WERI-Rb-1 (cell line): ENCODE data around the gene SASH1.

Experiments
- DNase-seq: peaks from one replicate; pipeline ENCODE4 v3.0.0-alpha.2; 2020
- H3K27ac ChIP-seq: fragments of 250-450 bp; sonication (Bioruptor Pico); 2 replicates; pipeline ENCODE4 v1.5.1; 2020; ENCODE audit warnings: mild to moderate bottlenecking, moderate library complexity
- H3K27me3 ChIP-seq: fragments of 250-450 bp; sonication (Bioruptor Pico); 2 replicates; pipeline ENCODE4 v1.5.1; 2021; ENCODE audit warnings: mild to moderate bottlenecking, low read depth, moderate library complexity; ENCODE audit not compliant: insufficient read depth, severe bottlenecking
- H3K36me3 ChIP-seq: fragments of 250-450 bp; sonication (Bioruptor Pico); 2 replicates; pipeline ENCODE4 v1.5.1; 2020; ENCODE audit warnings: mild to moderate bottlenecking, moderate library complexity
- H3K4me3 ChIP-seq: 2 replicates; pipeline ENCODE4 v1.5.1; 2011; ENCODE audit warnings: low read depth, mild to moderate bottlenecking, control low read depth, low read length
- H3K9me3 ChIP-seq: fragments of 250-450 bp; sonication (Bioruptor Pico); 2 replicates; pipeline ENCODE4 v1.5.1; 2021; ENCODE audit warnings: mild to moderate bottlenecking, moderate library complexity; ENCODE audit not compliant: severe bottlenecking
- TF ChIP-seq, protein P1 (sequence below): IDR thresholded peaks from 2 replicates; pipeline ENCODE4 v1.5.1; 2011; ENCODE audit warnings: low read depth, mild to moderate bottlenecking, control low read depth, inconsistent platforms, low read length

SASH1 gene

DNA sequence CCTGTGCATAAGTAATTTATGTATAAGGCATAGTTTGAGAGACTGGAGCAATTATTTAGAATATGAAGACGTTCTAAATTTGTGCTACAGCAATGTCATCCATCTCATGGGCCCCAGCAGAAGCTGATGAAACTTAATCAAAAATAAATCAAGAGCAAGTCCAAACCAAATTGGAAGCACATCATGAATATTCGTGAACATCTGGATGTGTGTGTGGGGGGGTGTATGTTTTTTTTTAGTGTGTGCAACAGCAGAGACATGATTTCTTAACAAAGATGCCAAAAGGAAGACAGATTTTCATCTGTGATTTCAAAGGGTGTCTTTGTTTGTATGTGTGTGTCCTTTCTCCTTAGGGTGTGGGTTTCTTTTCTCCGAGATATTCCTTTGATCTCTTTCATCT lies 58.9 kb downstream of the SASH1 start:
- Histone ChIP-seq H3K36me3 (no peaks in the 10 kb centered on the region; the same call in 1 of the 2 replicates), H3K4me3 (no peak overlapping the region), H3K9me3 (no peaks in the 10 kb centered on the region), H3K27me3 (no peaks in the 10 kb centered on the region), H3K27ac (no peak overlapping the region)
- DNase-seq = no peak
- TF ChIP-seq, protein P1, sequence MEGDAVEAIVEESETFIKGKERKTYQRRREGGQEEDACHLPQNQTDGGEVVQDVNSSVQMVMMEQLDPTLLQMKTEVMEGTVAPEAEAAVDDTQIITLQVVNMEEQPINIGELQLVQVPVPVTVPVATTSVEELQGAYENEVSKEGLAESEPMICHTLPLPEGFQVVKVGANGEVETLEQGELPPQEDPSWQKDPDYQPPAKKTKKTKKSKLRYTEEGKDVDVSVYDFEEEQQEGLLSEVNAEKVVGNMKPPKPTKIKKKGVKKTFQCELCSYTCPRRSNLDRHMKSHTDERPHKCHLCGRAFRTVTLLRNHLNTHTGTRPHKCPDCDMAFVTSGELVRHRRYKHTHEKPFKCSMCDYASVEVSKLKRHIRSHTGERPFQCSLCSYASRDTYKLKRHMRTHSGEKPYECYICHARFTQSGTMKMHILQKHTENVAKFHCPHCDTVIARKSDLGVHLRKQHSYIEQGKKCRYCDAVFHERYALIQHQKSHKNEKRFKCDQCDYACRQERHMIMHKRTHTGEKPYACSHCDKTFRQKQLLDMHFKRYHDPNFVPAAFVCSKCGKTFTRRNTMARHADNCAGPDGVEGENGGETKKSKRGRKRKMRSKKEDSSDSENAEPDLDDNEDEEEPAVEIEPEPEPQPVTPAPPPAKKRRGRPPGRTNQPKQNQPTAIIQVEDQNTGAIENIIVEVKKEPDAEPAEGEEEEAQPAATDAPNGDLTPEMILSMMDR = no peak

- Histone ChIP-seq H3K9me3 (no peaks in the 10 kb centered on the region), H3K27me3 (no peaks in the 10 kb centered on the region), H3K4me3 (no peak overlapping the region), H3K36me3 (no peaks in the 10 kb centered on the region), H3K27ac (no peak overlapping the region)
- no peak for DNase-seq
- TF ChIP-seq, protein P1 = no peak
These were observed 61.9 kb downstream of the SASH1 start for GRCh38 chr6:148404456-148405054.

DNA sequence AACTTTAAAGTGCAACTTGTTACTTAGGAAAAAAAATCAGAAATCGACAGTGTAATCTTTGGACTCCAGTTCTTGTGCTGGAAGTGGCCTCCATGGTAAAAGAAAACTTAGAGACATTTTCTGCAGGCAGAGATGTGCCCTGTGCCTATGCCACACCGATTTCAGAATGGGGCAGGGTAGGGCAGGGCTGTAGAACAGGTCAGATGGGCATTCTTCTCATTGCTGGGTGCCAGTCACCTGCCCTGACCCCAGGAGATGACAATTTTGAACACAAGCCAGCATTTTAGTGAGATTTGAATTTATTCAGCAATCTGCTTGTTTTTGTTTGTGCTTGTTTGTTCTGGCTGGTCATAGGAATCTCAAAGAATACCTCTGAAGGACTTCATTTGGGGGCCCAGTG lies 63.3 kb downstream of the SASH1 start:
- Histone ChIP-seq H3K27me3 (no peaks in the 10 kb centered on the region), H3K4me3 (no peak overlapping the region), H3K27ac (no peak overlapping the region), H3K36me3 (no peaks in the 10 kb centered on the region), H3K9me3 (no peaks in the 10 kb centered on the region)
- DNase-seq = no peak
- TF ChIP-seq, protein P1 = no peak

- no peaks in the 10 kb centered on the region for H3K9me3 ChIP-seq
- no peaks in the 10 kb centered on the region for H3K36me3 ChIP-seq
- TF ChIP-seq, protein P1 = no peak
- no peaks in the 10 kb centered on the region for H3K27me3 ChIP-seq
- no peak overlapping the region for H3K27ac ChIP-seq
- DNase-seq = no peak
- H3K4me3 ChIP-seq = no peak overlapping the region
These were observed 64.1 kb downstream of the SASH1 start for GRCh38 chr6:148406579-148407371.

DNA sequence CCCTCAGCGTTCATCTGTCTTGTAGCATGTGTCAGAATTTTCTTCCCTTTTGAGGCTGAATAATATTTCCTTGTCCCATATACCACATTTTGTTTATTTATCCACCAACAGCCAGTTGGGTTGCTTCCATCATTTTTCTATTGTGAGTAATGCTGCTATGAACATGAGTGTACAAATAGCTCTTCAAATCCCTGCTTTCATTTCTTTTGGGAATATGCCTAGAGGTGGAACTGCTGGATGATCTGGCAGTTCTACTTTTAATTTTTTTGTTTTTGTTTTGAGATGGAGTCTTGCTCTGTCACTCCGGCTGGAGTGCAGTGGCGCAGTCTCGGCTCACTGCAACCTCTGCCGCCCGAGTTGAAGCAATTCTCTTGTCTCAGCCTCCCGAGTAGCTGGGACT lies 64.7 kb downstream of the SASH1 start:
- DNase-seq = no peak
- Histone ChIP-seq H3K27ac (no peak overlapping the region), H3K27me3 (no peaks in the 10 kb centered on the region), H3K9me3 (no peaks in the 10 kb centered on the region), H3K4me3 (no peak overlapping the region), H3K36me3 (no peaks in the 10 kb centered on the region)
- TF ChIP-seq, protein P1 = no peak
